IPS-15b (cell line): Measurements from ENCODE around the gene TST.
A peak's percentile ranks its signal among the peaks of the same experiment; 100 is the strongest.

ENCODE experiments used
- H3K27me3 ChIP-seq: one replicate; pipeline ENCODE4 v1.6.1; 2013; ENCODE audit warnings: low read length; ENCODE audit not compliant: control insufficient read depth, insufficient read depth
- H3K36me3 ChIP-seq: one replicate; pipeline ENCODE4 v1.6.1; 2013; ENCODE audit warnings: low read length; ENCODE audit not compliant: control insufficient read depth, insufficient read depth
- H3K4me1 ChIP-seq: one replicate; pipeline ENCODE4 v1.6.1; 2013; ENCODE audit warnings: mild to moderate bottlenecking, low read length; ENCODE audit not compliant: control insufficient read depth, insufficient read depth
- H3K4me3 ChIP-seq: one replicate; pipeline ENCODE4 v1.5.1; 2013; ENCODE audit warnings: low read depth, low read length
- H3K9ac ChIP-seq: one replicate; pipeline ENCODE4 v1.6.1; 2013; ENCODE audit warnings: low read depth, mild to moderate bottlenecking, low read length
- H3K9me3 ChIP-seq: one replicate; pipeline ENCODE4 v1.6.1; 2013; ENCODE audit warnings: mild to moderate bottlenecking, low read length; ENCODE audit not compliant: control insufficient read depth, insufficient read depth

The TST gene

DNA sequence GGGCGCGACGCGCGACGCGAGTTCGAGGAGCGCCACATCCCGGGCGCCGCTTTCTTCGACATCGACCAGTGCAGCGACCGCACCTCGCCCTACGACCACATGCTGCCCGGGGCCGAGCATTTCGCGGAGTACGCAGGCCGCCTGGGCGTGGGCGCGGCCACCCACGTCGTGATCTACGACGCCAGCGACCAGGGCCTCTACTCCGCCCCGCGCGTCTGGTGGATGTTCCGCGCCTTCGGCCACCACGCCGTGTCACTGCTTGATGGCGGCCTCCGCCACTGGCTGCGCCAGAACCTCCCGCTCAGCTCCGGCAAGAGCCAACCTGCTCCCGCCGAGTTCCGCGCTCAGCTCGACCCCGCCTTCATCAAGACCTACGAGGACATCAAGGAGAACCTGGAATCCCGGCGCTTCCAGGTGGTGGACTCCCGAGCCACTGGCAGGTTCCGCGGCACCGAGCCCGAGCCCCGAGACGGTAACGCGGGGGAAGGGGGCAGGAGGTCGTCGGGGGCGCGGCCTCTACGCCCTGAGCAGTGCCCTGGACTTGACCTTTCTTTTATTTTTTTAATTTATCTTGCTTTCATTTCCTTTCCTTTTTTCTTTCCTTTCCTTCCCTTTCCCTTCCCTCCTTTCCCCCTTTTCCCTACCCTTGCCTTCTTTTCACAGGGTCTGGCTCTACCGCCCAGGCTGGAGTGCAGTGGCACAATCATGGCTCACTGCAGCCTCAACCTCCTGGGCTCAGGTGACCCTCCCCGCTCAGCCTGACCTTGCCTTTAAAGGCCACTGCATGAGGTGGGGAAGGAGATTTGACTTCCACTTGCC is 5.3 kb upstream of the TST start:
- Histone ChIP-seq H3K9me3 (no peaks in the 10 kb centered on the region), H3K36me3 (peaks cover 26% of the 10 kb centered on the region), H3K4me3 (no peak overlapping the region), H3K4me1 (peaks cover 4% of the 10 kb centered on the region), H3K27me3 (no peaks in the 10 kb centered on the region), H3K9ac (no peak overlapping the region)

DNA sequence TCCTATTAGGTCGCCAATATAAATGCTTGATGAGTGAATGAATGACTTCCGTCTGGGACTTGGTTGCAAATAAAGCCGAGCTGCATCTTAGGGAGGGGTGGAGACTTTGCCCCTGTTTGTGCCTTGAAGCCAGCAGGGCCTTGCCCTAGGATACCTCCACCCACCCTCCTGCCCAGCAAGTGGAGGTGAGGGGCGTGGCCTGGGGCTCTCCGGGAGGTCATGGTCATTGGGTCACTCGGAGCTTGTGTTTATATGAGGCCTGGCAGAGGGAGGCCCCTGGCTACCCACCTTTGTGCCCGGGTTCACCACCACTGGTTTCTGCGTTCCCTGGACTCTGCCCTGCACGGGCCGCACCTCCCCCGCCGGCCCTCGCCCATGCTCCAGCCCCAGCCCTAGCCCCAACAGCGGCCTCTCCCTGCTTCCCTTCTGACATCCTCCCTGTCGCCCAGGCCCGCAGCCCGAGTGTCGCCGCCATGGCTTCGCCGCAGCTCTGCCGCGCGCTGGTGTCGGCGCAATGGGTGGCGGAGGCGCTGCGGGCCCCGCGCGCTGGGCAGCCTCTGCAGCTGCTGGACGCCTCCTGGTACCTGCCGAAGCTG is 4.6 kb upstream of the TST start:
- Histone ChIP-seq H3K36me3 (peaks cover 20% of the 10 kb centered on the region), H3K9ac (no peak overlapping the region), H3K9me3 (no peaks in the 10 kb centered on the region)

DNA sequence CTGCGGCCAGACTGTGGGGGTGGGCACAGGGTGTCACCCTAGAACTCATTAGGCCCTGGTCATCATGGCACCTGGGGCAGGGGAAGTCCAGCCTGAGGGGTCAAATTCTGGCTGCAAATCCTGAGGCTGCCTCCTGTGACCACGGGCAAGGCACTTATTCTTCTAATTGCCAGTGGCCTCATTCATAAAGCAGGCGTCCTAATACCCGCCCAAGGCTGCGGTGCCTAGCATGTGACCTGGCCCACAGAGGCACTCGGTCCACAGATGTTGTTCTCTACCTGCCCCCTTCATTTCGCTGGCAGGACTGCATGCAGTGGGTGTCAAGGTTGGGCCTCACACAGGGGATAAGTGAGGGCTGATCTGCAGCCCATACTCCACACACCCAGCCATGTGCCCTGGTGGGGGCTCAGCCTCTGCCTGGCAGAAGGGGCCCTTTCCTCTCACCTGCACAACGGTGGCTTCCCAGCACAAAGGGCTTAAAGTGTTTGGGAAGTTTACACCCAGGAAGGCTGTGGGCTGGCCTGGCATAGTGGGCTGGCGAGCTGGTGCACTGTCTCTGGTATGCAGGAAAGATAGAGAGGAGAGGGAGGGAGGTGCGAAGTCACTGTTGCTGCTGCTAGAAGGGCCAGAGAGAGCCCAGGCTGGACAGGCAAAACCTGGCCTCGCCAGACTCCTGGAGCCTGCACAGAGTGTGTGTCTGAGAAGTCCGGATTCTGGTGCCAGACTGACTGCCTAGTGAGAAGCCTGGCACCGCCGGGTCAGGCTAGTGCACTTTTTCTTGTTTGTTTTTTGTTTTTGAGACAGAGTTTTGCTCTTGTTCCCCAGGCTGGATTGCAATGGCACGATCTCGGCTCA is 3.5 kb upstream of the TST start:
- no peaks in the 10 kb centered on the region for H3K9me3 ChIP-seq
- peaks cover 2% of the 10 kb centered on the region for H3K4me1 ChIP-seq
- peaks cover 19% of the 10 kb centered on the region for H3K36me3 ChIP-seq
- H3K9ac ChIP-seq: no peak overlapping the region
- no peak overlapping the region for H3K4me3 ChIP-seq
- no peaks in the 10 kb centered on the region for H3K27me3 ChIP-seq

More for the DNA sequence above, 4.6 kb upstream of the TST start:
- H3K4me3 ChIP-seq: no peak overlapping the region
- peaks cover 4% of the 10 kb centered on the region for H3K4me1 ChIP-seq
- H3K27me3 ChIP-seq: no peaks in the 10 kb centered on the region

DNA sequence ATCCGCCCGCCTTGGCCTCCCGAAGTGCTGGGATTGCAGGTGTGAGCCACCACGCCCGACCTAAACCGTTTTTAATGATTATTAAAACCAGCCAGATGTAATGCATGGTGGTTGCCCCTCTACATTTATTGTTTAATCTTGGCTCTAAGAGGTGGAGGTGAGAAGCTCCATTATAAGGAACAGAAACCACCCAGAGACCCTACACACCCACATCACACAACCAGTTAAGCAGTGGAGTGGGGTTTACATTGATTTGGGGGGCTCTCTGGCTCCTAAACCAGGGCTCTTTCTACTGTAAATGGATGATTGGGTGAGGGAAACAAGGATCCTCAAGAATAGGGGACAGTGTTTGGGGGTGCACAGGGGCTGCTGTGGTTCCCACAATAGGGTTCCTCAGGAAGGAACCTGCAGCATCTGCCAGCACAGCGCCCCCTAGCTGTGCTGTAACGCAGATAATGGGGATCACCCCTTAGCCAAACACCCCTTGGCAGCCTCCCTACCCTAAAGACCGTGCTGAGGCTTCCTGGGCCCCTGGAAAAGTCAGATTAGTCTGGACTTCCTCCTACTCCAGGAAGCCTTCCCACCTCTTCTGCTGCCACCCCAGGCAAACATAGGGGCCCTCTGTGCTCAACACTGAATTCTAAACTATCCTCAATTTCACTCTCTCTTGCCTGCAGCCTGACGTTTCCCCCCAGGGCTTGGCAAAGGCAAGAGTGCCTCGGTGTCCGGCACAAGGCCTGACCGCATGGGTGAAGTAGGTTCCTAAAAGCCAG is 2.6 kb upstream of the TST start:
- Histone ChIP-seq H3K36me3 (peaks cover 16% of the 10 kb centered on the region), H3K9ac (no peak overlapping the region), H3K4me1 (no peaks in the 10 kb centered on the region), H3K27me3 (no peaks in the 10 kb centered on the region), H3K9me3 (no peaks in the 10 kb centered on the region), H3K4me3 (no peak overlapping the region)

DNA sequence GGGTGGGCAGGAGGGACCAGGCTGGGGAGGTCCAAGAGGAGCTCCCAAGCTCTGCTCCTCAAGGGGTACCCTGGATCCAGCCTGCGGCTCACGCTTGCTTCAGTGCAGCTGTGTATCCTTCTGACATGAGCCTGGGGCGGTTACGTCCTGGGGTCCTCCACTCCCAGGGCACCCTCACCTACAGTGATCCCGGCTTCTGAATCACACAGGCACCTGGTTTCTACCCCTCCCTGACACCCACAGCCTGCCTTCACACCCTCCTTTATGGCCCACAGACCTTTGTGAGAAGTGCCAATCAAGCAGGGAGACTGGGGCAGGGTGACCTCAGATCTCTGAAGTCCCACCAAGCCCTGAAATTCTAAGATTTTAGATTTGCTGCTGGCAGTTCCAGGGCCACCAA is 1.8 kb upstream of the TST start:
- H3K36me3 ChIP-seq: peaks cover 21% of the 10 kb centered on the region
- H3K4me1 ChIP-seq: no peaks in the 10 kb centered on the region
- H3K9ac ChIP-seq: no peak overlapping the region
- H3K27me3 ChIP-seq: no peaks in the 10 kb centered on the region
- no peak overlapping the region for H3K4me3 ChIP-seq
- H3K9me3 ChIP-seq: no peaks in the 10 kb centered on the region

DNA sequence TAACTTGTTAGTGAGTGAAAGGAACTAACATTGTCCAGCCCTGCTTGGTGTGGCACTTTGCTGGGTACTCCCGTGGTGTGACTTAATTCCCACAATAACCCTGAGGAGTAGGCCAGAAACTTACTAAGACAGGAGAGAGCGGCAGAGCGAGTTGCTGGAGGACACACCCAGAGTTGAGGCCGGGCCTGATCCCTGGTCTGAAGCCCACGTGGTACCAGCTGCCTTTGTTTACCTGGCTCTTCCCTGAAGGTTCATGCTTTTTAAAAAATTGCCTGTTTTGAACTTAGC is 889 bp upstream of the TST start:
- H3K9ac ChIP-seq: peak overlapping the region; percentile 27
- no peaks in the 10 kb centered on the region for H3K27me3 ChIP-seq
- peak overlapping the region; percentile 58 for H3K4me3 ChIP-seq
- H3K4me1 ChIP-seq: no peaks in the 10 kb centered on the region
- H3K36me3 ChIP-seq: peaks cover 14% of the 10 kb centered on the region
- no peaks in the 10 kb centered on the region for H3K9me3 ChIP-seq

DNA sequence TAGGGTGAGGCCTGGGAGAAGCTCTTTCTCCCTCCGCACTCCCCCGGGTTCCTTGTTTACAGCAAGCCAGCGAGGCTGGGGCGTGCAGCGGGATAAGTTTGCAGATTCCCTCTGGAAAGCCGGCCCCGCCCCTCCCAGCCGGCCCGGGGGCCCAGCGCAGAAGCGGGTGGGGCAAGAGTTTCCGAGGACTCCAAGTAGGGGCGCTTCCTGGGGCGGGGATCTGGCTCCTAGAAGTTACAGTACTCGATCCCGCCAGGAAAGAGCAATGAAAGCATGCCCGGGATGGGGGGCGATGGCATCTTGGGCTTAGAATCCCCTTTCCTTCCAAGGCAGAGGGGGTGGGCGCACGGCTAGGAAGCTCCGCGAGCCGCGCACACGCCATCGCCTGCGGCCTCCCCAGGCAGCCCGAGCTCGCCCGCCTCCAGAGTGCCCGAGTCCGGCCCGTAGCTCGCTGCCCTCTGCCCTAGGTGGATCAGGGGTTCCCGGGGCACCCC is 385 bp downstream of the TST start:
- Histone ChIP-seq H3K4me3 (peak overlapping the region; percentile 68), H3K9me3 (no peaks in the 10 kb centered on the region), H3K4me1 (no peaks in the 10 kb centered on the region), H3K9ac (peak overlapping the region; percentile 79), H3K36me3 (peaks cover 5% of the 10 kb centered on the region), H3K27me3 (no peaks in the 10 kb centered on the region)

DNA sequence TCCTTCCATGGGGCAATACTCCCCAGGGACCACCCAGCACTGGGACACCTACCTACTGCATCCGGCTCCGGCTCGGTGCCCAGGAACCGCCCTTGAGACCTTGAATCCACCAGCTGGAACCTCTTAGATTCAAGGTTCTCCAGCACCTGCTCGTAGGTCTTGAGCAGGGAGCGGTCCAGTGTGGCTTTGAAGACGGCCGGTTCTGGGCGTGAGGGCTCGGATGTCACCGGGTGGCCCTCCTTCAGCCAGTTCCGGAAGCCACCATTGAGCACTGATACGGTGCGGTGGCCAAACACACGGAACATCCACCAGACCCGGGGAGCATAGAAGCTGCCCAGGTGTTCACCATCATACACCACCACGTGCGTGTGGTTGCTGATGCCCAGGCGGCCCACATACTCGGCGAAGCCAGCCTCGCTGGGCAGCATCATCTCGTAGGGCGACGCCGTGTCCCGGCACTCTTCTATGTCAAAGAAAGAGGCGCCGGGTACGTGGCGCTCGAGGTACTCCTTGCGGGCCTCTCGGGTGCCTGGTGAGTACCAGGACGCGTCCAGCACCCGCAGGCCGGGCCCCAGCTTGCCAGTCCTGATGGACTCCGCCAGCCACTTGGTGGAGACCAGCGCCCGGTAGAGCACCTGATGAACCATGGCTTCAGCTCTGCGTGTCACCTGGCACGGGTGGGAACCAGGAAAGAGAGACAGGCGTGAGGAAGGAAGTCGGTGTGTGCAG is 997 bp downstream of the TST start:
- peaks cover 5% of the 10 kb centered on the region for H3K36me3 ChIP-seq
- peak overlapping the region; percentile 68 for H3K4me3 ChIP-seq
- peak overlapping the region; percentile 79 for H3K9ac ChIP-seq
- no peaks in the 10 kb centered on the region for H3K4me1 ChIP-seq
- no peaks in the 10 kb centered on the region for H3K27me3 ChIP-seq
- H3K9me3 ChIP-seq: no peaks in the 10 kb centered on the region

DNA sequence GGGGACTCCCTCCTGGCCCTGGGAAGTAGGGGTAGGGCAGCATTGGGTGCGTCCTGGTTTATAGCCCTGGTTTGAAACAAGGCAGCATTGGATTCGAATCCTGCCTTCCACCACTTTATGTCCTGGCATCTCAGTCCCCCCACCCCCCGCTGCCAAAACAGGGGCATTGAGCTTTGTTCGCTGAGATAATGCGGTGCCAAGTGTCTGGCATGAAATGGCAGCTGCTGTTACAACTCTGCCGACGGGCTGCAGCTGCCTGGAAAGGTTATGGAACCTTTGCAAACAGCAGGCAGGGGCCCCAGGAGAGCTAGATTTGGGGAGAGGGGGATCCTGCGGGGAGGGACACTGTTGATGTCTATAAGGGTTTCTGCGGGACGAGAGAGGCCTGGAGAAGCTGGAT is 1.9 kb downstream of the TST start:
- no peak overlapping the region for H3K4me3 ChIP-seq
- H3K4me1 ChIP-seq: no peaks in the 10 kb centered on the region
- peaks cover 5% of the 10 kb centered on the region for H3K36me3 ChIP-seq
- H3K27me3 ChIP-seq: no peaks in the 10 kb centered on the region
- H3K9ac ChIP-seq: no peak overlapping the region
- no peaks in the 10 kb centered on the region for H3K9me3 ChIP-seq

DNA sequence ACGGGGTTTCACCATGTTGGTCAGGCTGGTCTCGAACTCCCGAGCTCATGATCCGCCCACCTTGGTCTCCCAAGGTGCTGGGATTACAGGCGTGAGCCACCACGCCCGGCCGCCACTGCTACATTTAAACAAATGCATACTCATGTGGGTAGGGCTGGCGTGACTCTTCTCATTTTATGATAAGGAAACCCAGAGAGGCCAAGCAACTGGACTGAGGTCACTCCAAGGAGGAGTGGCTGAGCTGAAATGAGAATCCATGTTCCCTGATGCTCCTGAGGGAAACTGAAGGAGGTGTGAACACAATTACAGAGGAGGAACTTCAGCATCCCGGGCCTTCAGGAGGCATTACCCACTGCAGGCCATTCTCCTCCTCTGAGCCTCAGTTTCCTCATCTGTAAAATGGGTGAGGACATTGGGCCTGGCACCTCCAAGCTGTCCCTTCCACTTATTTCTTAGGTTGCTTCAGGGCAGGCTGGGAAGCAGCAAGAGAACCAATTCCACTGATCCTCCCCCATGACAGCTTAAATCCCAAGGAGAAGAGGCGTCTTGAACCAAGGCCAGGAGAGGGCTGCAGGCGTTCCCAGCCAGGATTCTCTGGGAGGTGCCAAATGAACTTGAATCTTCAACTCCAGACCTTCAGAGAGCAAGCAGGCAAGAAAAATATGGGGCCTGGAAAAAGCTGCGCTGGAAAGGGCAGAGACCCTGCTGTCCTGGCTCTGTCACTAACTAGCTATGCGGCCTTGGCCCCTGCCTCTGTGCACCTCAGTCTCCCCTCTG is 2.9 kb downstream of the TST start:
- Histone ChIP-seq H3K4me3 (no peak overlapping the region), H3K27me3 (no peaks in the 10 kb centered on the region), H3K4me1 (no peaks in the 10 kb centered on the region), H3K9ac (no peak overlapping the region), H3K9me3 (no peaks in the 10 kb centered on the region), H3K36me3 (peaks cover 5% of the 10 kb centered on the region)
